Measurements from ENCODE around the gene ST3GAL3. TPM values are rescaled to one million over a fixed set of nuclear protein-coding genes. Genes with fewer than 3 reads are reported as not detected.

The ST3GAL3 gene
- total and polyA plus RNA-seq, 2 donors (not counting 1 experiment from before 2014, with no cell fraction given) = 13.7 to 16.3 TPM

- Histone ChIP-seq H3K4me3 (replicated peaks in 1 of 4; ENCODE audit: control extremely low read depth in 1 of 4, insufficient read depth in 1 of 4, low read depth in 3 of 4, low read length in 4 of 4) (no peak overlapping the region), H3K4me2 (ENCODE audit: extremely low read depth, insufficient read depth, low read length) (no peak overlapping the region), H2AFZ (ENCODE audit: low read length) (no peak overlapping the region), H3K4me1 (ENCODE audit: control insufficient read depth, extremely low read depth, insufficient read depth, low read length) (no peaks in the 10 kb centered on the region), H3K9me3 (ENCODE audit: control insufficient read depth, insufficient read depth, low read depth, low read length) (no peaks in the 10 kb centered on the region), H3K9ac (ENCODE audit: insufficient read depth, low read length) (no peak overlapping the region), H3K27ac (ENCODE audit: insufficient read depth, low read length) (no peak overlapping the region), H3K36me3 (ENCODE audit: control insufficient read depth, insufficient read depth, low read length) (no peaks in the 10 kb centered on the region), H3K27me3 (ENCODE audit: control insufficient read depth, insufficient read depth, low read length) (no peaks in the 10 kb centered on the region), H3K79me2 (ENCODE audit: control insufficient read depth, insufficient read depth, low read length) (no peaks in the 10 kb centered on the region), H4K20me1 (ENCODE audit: control insufficient read depth, extremely low read depth, insufficient read depth, low read length) (no peaks in the 10 kb centered on the region)
- no peak for DNase-seq (ENCODE audit: low read depth in 2 of 2)
- TF ChIP-seq EZH2 (IDR thresholded peaks at IDR 0.05; ENCODE audit: low read length, missing control alignments) = no peak
- TF ChIP-seq CTCF (conservative IDR thresholded peaks at IDR 0.05 in 1 of 2, IDR thresholded peaks at IDR 0.05 in 1 of 2; ENCODE audit: low read depth in 1 of 2, low read length in 2 of 2) = no peak
Observed at GRCh38 chr1:43742026-43742425, 34.7 kb downstream of the ST3GAL3 start.

- no peak overlapping the region for H3K9ac ChIP-seq (ENCODE audit: insufficient read depth, low read length)
- no peak for TF ChIP-seq EZH2 (IDR thresholded peaks at IDR 0.05; ENCODE audit: low read length, missing control alignments)
- no peak for TF ChIP-seq CTCF (conservative IDR thresholded peaks at IDR 0.05 in 1 of 2, IDR thresholded peaks at IDR 0.05 in 1 of 2; ENCODE audit: low read depth in 1 of 2, low read length in 2 of 2)
- H3K9me3 ChIP-seq (ENCODE audit: control insufficient read depth, insufficient read depth, low read depth, low read length) = no peaks in the 10 kb centered on the region
- H3K27me3 ChIP-seq (ENCODE audit: control insufficient read depth, insufficient read depth, low read length) = no peaks in the 10 kb centered on the region
- H3K27ac ChIP-seq (ENCODE audit: insufficient read depth, low read length) = no peak overlapping the region
- H2AFZ ChIP-seq (ENCODE audit: low read length) = no peak overlapping the region
- no peaks in the 10 kb centered on the region for H3K4me1 ChIP-seq (ENCODE audit: control insufficient read depth, extremely low read depth, insufficient read depth, low read length)
- H4K20me1 ChIP-seq (ENCODE audit: control insufficient read depth, extremely low read depth, insufficient read depth, low read length) = no peaks in the 10 kb centered on the region
- H3K4me2 ChIP-seq (ENCODE audit: extremely low read depth, insufficient read depth, low read length) = no peak overlapping the region
- no peaks in the 10 kb centered on the region for H3K36me3 ChIP-seq (ENCODE audit: control insufficient read depth, insufficient read depth, low read length)
- no peaks in the 10 kb centered on the region for H3K79me2 ChIP-seq (ENCODE audit: control insufficient read depth, insufficient read depth, low read length)
- no peak for DNase-seq (ENCODE audit: low read depth in 2 of 2)
- no peak overlapping the region for H3K4me3 ChIP-seq (replicated peaks in 1 of 4; ENCODE audit: control extremely low read depth in 1 of 4, insufficient read depth in 1 of 4, low read depth in 3 of 4, low read length in 4 of 4)
Observed at GRCh38 chr1:43743206-43743605, 35.9 kb downstream of the ST3GAL3 start.

GRCh38 chr1:43747736-43748135 lies 40.4 kb downstream of the ST3GAL3 start:
- H3K36me3 ChIP-seq (ENCODE audit: control insufficient read depth, insufficient read depth, low read length) = no peaks in the 10 kb centered on the region
- no peaks in the 10 kb centered on the region for H3K9me3 ChIP-seq (ENCODE audit: control insufficient read depth, insufficient read depth, low read depth, low read length)
- H3K4me3 ChIP-seq (replicated peaks in 1 of 4; ENCODE audit: control extremely low read depth in 1 of 4, insufficient read depth in 1 of 4, low read depth in 3 of 4, low read length in 4 of 4) = no peak overlapping the region
- H3K4me1 ChIP-seq (ENCODE audit: control insufficient read depth, extremely low read depth, insufficient read depth, low read length) = no peaks in the 10 kb centered on the region
- no peak overlapping the region for H3K4me2 ChIP-seq (ENCODE audit: extremely low read depth, insufficient read depth, low read length)
- no peaks in the 10 kb centered on the region for H3K27me3 ChIP-seq (ENCODE audit: control insufficient read depth, insufficient read depth, low read length)
- H3K27ac ChIP-seq (ENCODE audit: insufficient read depth, low read length) = no peak overlapping the region
- DNase-seq (ENCODE audit: low read depth in 2 of 2) = no peak
- no peak overlapping the region for H3K9ac ChIP-seq (ENCODE audit: insufficient read depth, low read length)
- TF ChIP-seq EZH2 (IDR thresholded peaks at IDR 0.05; ENCODE audit: low read length, missing control alignments) (no peak), CTCF (conservative IDR thresholded peaks at IDR 0.05 in 1 of 2, IDR thresholded peaks at IDR 0.05 in 1 of 2; ENCODE audit: low read depth in 1 of 2, low read length in 2 of 2) (no peak)
- H3K79me2 ChIP-seq (ENCODE audit: control insufficient read depth, insufficient read depth, low read length) = no peaks in the 10 kb centered on the region
- no peak overlapping the region for H2AFZ ChIP-seq (ENCODE audit: low read length)
- H4K20me1 ChIP-seq (ENCODE audit: control insufficient read depth, extremely low read depth, insufficient read depth, low read length) = no peaks in the 10 kb centered on the region
